Uterus (tissue), 4 donors: ENCODE measurements around the gene SLC4A1AP. TPM values are rescaled to one million over a fixed set of nuclear protein-coding genes. Genes with fewer than 3 reads are reported as not detected.

Experiments
- DNase-seq, 2 donors: peaks; one replicate each; pipeline ENCODE4 v3.0.0-alpha.2; 2019 to 2020
- H3K27ac ChIP-seq, 2 donors: fragments of 200-600 bp; sonication (generic); 1 replicate in 1 of 2; 2 replicates in 1 of 2; pipeline ENCODE4 v1.5.1; 2016 to 2018
- H3K27me3 ChIP-seq, 2 donors: fragments of 200-600 bp; sonication (generic); one replicate each; pipeline ENCODE4 v1.5.1; 2018 to 2019; ENCODE audit warnings: control low read depth in 1 of 2
- H3K36me3 ChIP-seq, 2 donors: fragments of 200-600 bp; sonication (generic); one replicate each; pipeline ENCODE4 v1.5.1; 2019; ENCODE audit warnings: control low read depth in 1 of 2
- H3K4me1 ChIP-seq, 2 donors: fragments of 200-600 bp; sonication (generic); one replicate each; pipeline ENCODE4 v1.5.1; 2018 to 2019; ENCODE audit warnings: control low read depth in 1 of 2
- H3K4me3 ChIP-seq, 2 donors: fragments of 200-600 bp; sonication (generic); 1 replicate in 1 of 2; 2 replicates in 1 of 2; pipeline ENCODE4 v1.5.1; 2018 to 2019; ENCODE audit warnings: mild to moderate bottlenecking in 1 of 2
- H3K9me3 ChIP-seq, 2 donors: fragments of 200-600 bp; sonication (generic); one replicate each; pipeline ENCODE4 v1.5.1; 2019; ENCODE audit warnings: control low read depth in 1 of 2
- POLR2A ChIP-seq, 2 donors: fragments of 450-650 bp; IDR thresholded peaks; one replicate each; pipeline ENCODE4 v1.6.1; 2016; ENCODE audit warnings: antibody characterized with exemption in 2 of 2, mild to moderate bottlenecking in 1 of 2, moderate library complexity in 1 of 2
- intact Hi-C: fragments of 100-400 bp; cut with DNase I; formaldehyde crosslinking; loops from one replicate; pipeline ENCODE4 v1.15.1; 2023; ENCODE audit warnings: low total_unique reads
- total RNA-seq, 4 donors: library from RNA; depleted of rRNA in 3 of 4; stranded (reverse); fragments of >200 nt in 3 of 4; gene quantifications; one replicate each; pipeline versions ENCODE4 v1.1.0 to v1.2.4, GENCODE V29; 2014 to 2023
- TF ChIP-seq, protein P1 (sequence below), 4 experiments: fragments of 200-600 bp in 2 of 4; fragments of 450-650 bp in 2 of 4; sonication (generic) in 2 of 4; IDR thresholded peaks; one replicate each; pipeline ENCODE4 v1.5.1; 2016 to 2019; ENCODE audit warnings: antibody characterized with exemption in 4 of 4, mild to moderate bottlenecking in 2 of 4, moderate library complexity in 1 of 4
- donor health status: DM: yes; HTN: yes; CAD: no.

Gene SLC4A1AP
- total RNA-seq, 4 donors from 2014 or later = 15.0 to 23.8 (median 23.1) TPM

- peak overlapping the region; percentile 86 for H3K27ac ChIP-seq
Observed at GRCh38 chr2:27715318-27716210, 51.9 kb downstream of the SLC4A1AP start.

GRCh38 chr2:27716301-27717069, 52.8 kb downstream of the SLC4A1AP start:
- TF ChIP-seq, protein P1, sequence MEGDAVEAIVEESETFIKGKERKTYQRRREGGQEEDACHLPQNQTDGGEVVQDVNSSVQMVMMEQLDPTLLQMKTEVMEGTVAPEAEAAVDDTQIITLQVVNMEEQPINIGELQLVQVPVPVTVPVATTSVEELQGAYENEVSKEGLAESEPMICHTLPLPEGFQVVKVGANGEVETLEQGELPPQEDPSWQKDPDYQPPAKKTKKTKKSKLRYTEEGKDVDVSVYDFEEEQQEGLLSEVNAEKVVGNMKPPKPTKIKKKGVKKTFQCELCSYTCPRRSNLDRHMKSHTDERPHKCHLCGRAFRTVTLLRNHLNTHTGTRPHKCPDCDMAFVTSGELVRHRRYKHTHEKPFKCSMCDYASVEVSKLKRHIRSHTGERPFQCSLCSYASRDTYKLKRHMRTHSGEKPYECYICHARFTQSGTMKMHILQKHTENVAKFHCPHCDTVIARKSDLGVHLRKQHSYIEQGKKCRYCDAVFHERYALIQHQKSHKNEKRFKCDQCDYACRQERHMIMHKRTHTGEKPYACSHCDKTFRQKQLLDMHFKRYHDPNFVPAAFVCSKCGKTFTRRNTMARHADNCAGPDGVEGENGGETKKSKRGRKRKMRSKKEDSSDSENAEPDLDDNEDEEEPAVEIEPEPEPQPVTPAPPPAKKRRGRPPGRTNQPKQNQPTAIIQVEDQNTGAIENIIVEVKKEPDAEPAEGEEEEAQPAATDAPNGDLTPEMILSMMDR (IDR thresholded peaks at IDR 0.05) = no peak
- H3K4me3 ChIP-seq = peak overlapping the region in 1 of 2 donors; percentile 5
- no peaks in the 10 kb centered on the region for H3K27me3 ChIP-seq
- H3K4me1 ChIP-seq = peaks cover 0 to 4% of the 10 kb centered on the region in 2 donors
- no peak for DNase-seq
- no peaks in the 10 kb centered on the region for H3K9me3 ChIP-seq
- intact Hi-C loops = no loop called here
- peak overlapping the region; percentile 86 for H3K27ac ChIP-seq
- no peaks in the 10 kb centered on the region for H3K36me3 ChIP-seq

More at GRCh38 chr2:27715318-27716210, 51.9 kb downstream of the SLC4A1AP start:
- no peaks in the 10 kb centered on the region for H3K27me3 ChIP-seq
- TF ChIP-seq POLR2A (IDR thresholded peaks at IDR 0.05) = peak; percentile 60 to 62
- TF ChIP-seq, protein P1 (IDR thresholded peaks at IDR 0.05) = no peak
- intact Hi-C loops = no loop called here
- H3K36me3 ChIP-seq = no peaks in the 10 kb centered on the region
- H3K9me3 ChIP-seq = no peaks in the 10 kb centered on the region
- H3K4me1 ChIP-seq = peaks cover 0 to 4% of the 10 kb centered on the region in 2 donors
- peak; percentile 63 to 69 for DNase-seq
- peak overlapping the region; percentile 25 to 53 for H3K4me3 ChIP-seq

DNA sequence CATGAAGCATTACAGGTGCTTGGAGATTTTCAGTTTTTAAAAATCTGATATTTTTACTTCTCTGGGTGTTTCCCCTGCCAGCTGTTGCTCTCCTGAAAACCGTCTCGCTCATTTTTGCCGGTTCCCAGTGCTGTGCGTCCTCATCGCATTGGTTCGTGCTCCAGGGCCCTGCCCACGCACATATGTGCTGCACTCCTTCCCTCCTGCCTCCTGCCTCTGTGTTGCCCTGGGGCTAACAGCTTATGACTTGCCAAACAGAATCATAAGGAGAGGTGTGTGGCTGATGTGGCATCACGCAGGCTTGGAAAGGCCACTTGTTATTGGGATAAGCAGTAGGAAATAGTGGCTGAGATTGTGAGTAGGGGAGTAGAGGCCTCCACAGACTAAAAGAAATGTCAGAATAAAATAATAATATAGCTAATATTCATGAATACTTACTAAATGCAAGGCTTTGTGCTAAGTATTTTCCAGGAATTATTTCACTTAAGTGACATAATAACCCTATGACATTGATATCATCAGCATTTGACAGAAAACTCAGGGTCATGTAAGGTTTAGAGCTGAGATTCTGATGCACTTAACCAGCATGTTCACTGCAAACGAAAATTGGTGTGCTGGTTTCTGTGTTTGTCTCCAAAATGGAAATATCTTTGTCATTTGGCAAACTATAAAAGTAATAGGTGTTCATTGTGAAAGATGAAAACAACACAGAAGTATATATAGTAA, 53.5 kb downstream of the SLC4A1AP start:
- Histone ChIP-seq H3K27ac (peak overlapping the region; percentile 86), H3K36me3 (no peaks in the 10 kb centered on the region), H3K4me3 (peak overlapping the region in 1 of 2 donors; percentile 5), H3K9me3 (no peaks in the 10 kb centered on the region), H3K4me1 (peaks cover 0 to 4% of the 10 kb centered on the region in 2 donors), H3K27me3 (no peaks in the 10 kb centered on the region)
- TF ChIP-seq, protein P1 (IDR thresholded peaks at IDR 0.05) = no peak
- TF ChIP-seq POLR2A (IDR thresholded peaks at IDR 0.05) = peak in 1 of 2 donors; percentile 24
- intact Hi-C loops = no loop called here
- DNase-seq = peak; percentile 60 to 71

DNA sequence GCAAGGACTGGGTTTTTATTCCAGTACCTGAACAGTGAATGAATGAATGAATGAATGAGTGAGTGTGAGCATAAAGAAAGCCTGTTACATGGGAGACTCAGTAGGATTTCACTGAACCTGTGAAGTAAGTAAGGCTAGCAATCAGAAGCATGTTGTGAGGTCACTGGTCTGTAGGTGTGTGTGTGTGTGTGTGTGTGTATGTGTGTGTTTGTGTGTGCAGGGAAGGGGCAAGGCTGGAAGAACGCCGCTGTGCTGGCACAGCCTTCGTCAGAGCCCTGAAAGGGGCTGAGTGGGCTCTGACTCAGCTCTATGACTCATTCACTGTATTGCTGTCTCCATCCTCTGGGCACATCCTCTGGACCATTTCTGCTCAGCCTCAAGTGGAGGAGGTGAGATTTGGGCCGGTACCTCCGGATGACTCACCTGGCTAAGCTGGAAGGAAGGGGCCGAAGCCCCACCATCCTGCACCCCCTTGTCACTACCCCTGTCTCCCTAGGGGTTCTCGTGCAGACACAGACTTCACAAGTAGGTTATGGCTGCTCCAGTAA, 56.4 kb downstream of the SLC4A1AP start:
- intact Hi-C loops = no loop called here
- no peak for TF ChIP-seq POLR2A (IDR thresholded peaks at IDR 0.05)
- TF ChIP-seq, protein P1 (IDR thresholded peaks at IDR 0.05) = no peak
- H3K27ac ChIP-seq = peak overlapping the region in 1 of 2 donors; percentile 49
- no peaks in the 10 kb centered on the region for H3K36me3 ChIP-seq
- H3K4me1 ChIP-seq = peaks cover 1 to 4% of the 10 kb centered on the region in 2 donors
- no peaks in the 10 kb centered on the region for H3K9me3 ChIP-seq
- H3K27me3 ChIP-seq = no peaks in the 10 kb centered on the region
- no peak overlapping the region for H3K4me3 ChIP-seq
- peak; percentile 66 to 76 for DNase-seq
